Progenitor cell of endocrine pancreas (in vitro differentiated cells): Measurements from ENCODE around the gene KRT79. TPM values are rescaled to one million over a fixed set of nuclear protein-coding genes. Genes with fewer than 3 reads are reported as not detected.

Experiments used
- DNase-seq: peaks from one replicate; pipeline ENCODE4 v3.0.0; 2021; ENCODE audit warnings: low spot score; ENCODE audit not compliant: unreplicated experiment
- H3K27ac Mint-ChIP-seq: 2 replicates; pipeline ENCODE4 v1.8.0; 2021; ENCODE audit warnings: mild to moderate bottlenecking, moderate library complexity, mixed read lengths
- H3K27me3 Mint-ChIP-seq: 2 replicates; pipeline ENCODE4 v1.8.0; 2021; ENCODE audit warnings: mixed read lengths
- H3K36me3 Mint-ChIP-seq: 2 replicates; pipeline ENCODE4 v1.8.0; 2022; ENCODE audit warnings: mixed read lengths; ENCODE audit not compliant: insufficient read depth
- H3K4me1 Mint-ChIP-seq: 2 replicates; pipeline ENCODE4 v1.8.0; 2021; ENCODE audit warnings: low read depth, mixed read lengths
- H3K4me3 Mint-ChIP-seq: 2 replicates; pipeline ENCODE4 v1.8.0; 2021; ENCODE audit warnings: low read depth, mild to moderate bottlenecking, moderate library complexity, mixed read lengths
- H3K9me3 Mint-ChIP-seq: 2 replicates; pipeline ENCODE4 v1.8.0; 2021; ENCODE audit warnings: low read depth, mixed read lengths
- CTCF ChIP-seq: fragments of 200-600 bp; sonication (generic); IDR thresholded peaks from one replicate; pipeline ENCODE4 v1.5.0; 2021; ENCODE audit warnings: antibody characterized with exemption, mild to moderate bottlenecking; ENCODE audit not compliant: unreplicated experiment
- total RNA-seq: library from RNA; stranded (reverse); gene quantifications from 2 replicates; pipeline ENCODE4 v1.2.1, GENCODE V29; 2021

Gene KRT79
- total RNA-seq, 1 donor from 2014 or later, result not detected

GRCh38 chr12:52776435-52776834 is 57.7 kb downstream of the KRT79 start:
- Mint-ChIP-seq H3K27me3 (peaks cover 59% of the 10 kb centered on the region), H3K4me1 (no peaks in the 10 kb centered on the region), H3K9me3 (no peaks in the 10 kb centered on the region)

GRCh38 chr12:52774629-52775250 is 59.4 kb downstream of the KRT79 start:
- TF ChIP-seq CTCF, result no peak
- no peak overlapping the region for H3K4me3 Mint-ChIP-seq
- no peak for DNase-seq
- peaks cover 63% of the 10 kb centered on the region for H3K27me3 Mint-ChIP-seq
- H3K4me1 Mint-ChIP-seq, result no peaks in the 10 kb centered on the region
- no peaks in the 10 kb centered on the region for H3K9me3 Mint-ChIP-seq
- H3K36me3 Mint-ChIP-seq, result no peaks in the 10 kb centered on the region
- H3K27ac Mint-ChIP-seq, result no peak overlapping the region

More at GRCh38 chr12:52776435-52776834, 57.7 kb downstream of the KRT79 start:
- Mint-ChIP-seq H3K4me3 (no peak overlapping the region), H3K36me3 (no peaks in the 10 kb centered on the region), H3K27ac (no peak overlapping the region)
- TF ChIP-seq CTCF, result no peak
- DNase-seq, result no peak

GRCh38 chr12:52772772-52773171 is 61.3 kb downstream of the KRT79 start:
- no peaks in the 10 kb centered on the region for H3K36me3 Mint-ChIP-seq
- no peak overlapping the region for H3K4me3 Mint-ChIP-seq
- DNase-seq, result no peak
- no peaks in the 10 kb centered on the region for H3K4me1 Mint-ChIP-seq
- no peak overlapping the region for H3K27ac Mint-ChIP-seq
- H3K27me3 Mint-ChIP-seq, result peaks cover 61% of the 10 kb centered on the region
- TF ChIP-seq CTCF, result no peak
- no peaks in the 10 kb centered on the region for H3K9me3 Mint-ChIP-seq

GRCh38 chr12:52772188-52772587 is 61.9 kb downstream of the KRT79 start:
- Mint-ChIP-seq H3K27ac (no peak overlapping the region), H3K9me3 (no peaks in the 10 kb centered on the region), H3K4me3 (no peak overlapping the region), H3K27me3 (peaks cover 64% of the 10 kb centered on the region), H3K4me1 (no peaks in the 10 kb centered on the region), H3K36me3 (no peaks in the 10 kb centered on the region)
- no peak for TF ChIP-seq CTCF
- no peak for DNase-seq

- Mint-ChIP-seq H3K36me3 (no peaks in the 10 kb centered on the region), H3K27ac (no peak overlapping the region), H3K27me3 (peaks cover 63% of the 10 kb centered on the region), H3K4me3 (no peak overlapping the region), H3K9me3 (no peaks in the 10 kb centered on the region), H3K4me1 (no peaks in the 10 kb centered on the region)
- no peak for DNase-seq
- no peak for TF ChIP-seq CTCF
Observed at GRCh38 chr12:52771505-52771904, 62.6 kb downstream of the KRT79 start.

Other genes starting within 250 kb of the KRT79 start
- gene KRT72, start 232.8 kb downstream of the KRT79 start, total RNA-seq, result not detected in 2 replicates
- gene KRT73, start 215.8 kb downstream of the KRT79 start, total RNA-seq, result not detected in 2 replicates
- not detected in 2 replicates for gene KRT2, start 182.1 kb downstream of the KRT79 start, total RNA-seq
- not detected in 2 replicates for gene KRT1, start 153.9 kb downstream of the KRT79 start, total RNA-seq
- gene KRT77, start 130.8 kb downstream of the KRT79 start, total RNA-seq, result not detected in 2 replicates
- gene KRT76, start 57.0 kb downstream of the KRT79 start, total RNA-seq, result not detected in 2 replicates
- not detected in 2 replicates for gene KRT3, start 38.2 kb downstream of the KRT79 start, total RNA-seq
- gene KRT4, start 20.2 kb downstream of the KRT79 start, total RNA-seq, result 0.29 and 0.38 TPM in 2 replicates
- gene KRT78, start 14.7 kb upstream of the KRT79 start, total RNA-seq, result not detected in 2 replicates
- 1,180 and 1,246 TPM in 2 replicates for gene KRT8, start 70.8 kb upstream of the KRT79 start, total RNA-seq
- gene KRT18, start 114.8 kb upstream of the KRT79 start, total RNA-seq, result 608 and 692 TPM in 2 replicates
- 447 and 487 TPM in 2 replicates for gene EIF4B, start 172.1 kb upstream of the KRT79 start, total RNA-seq
- gene TNS2, start 215.8 kb upstream of the KRT79 start, total RNA-seq, result 6.6 and 7.3 TPM in 2 replicates
- gene SPRYD3, start 245.1 kb upstream of the KRT79 start, total RNA-seq, result 17.9 and 18.0 TPM in 2 replicates